ENCODE results near the gene HOXA11.
A peak's percentile ranks its signal among the peaks of the same experiment; 100 is the strongest.

HOXA11 gene

GRCh38 chr7:27138472-27138871 lies 46.6 kb downstream of the HOXA11 start:
- no peak overlapping the region for H3K4me3 ChIP-seq (replicated peaks in 1 of 2; ENCODE audit: low read depth in 2 of 2, low read length in 2 of 2)
- TF ChIP-seq CTCF (IDR thresholded peaks at IDR 0.05; ENCODE audit: low read depth, low read length): no peak
- no peak for DNase-seq (ENCODE audit: low read depth in 2 of 2)

GRCh38 chr7:27137640-27138315 lies 47.3 kb downstream of the HOXA11 start:
- no peak for TF ChIP-seq CTCF (IDR thresholded peaks at IDR 0.05; ENCODE audit: low read depth, low read length)
- DNase-seq (ENCODE audit: low read depth in 2 of 2): no peak
- H3K4me3 ChIP-seq (replicated peaks in 1 of 2; ENCODE audit: low read depth in 2 of 2, low read length in 2 of 2): no peak overlapping the region

GRCh38 chr7:27134392-27134791 lies 50.6 kb downstream of the HOXA11 start:
- no peak overlapping the region for H3K4me3 ChIP-seq (replicated peaks in 1 of 2; ENCODE audit: low read depth in 2 of 2, low read length in 2 of 2)
- peak; percentile 52 to 64 for DNase-seq (ENCODE audit: low read depth in 2 of 2)
- no peak for TF ChIP-seq CTCF (IDR thresholded peaks at IDR 0.05; ENCODE audit: low read depth, low read length)

GRCh38 chr7:27133409-27134231 lies 51.4 kb downstream of the HOXA11 start:
- DNase-seq (ENCODE audit: low read depth in 2 of 2): no peak

GRCh38 chr7:27132978-27133377 lies 52.1 kb downstream of the HOXA11 start:
- H3K4me3 ChIP-seq (replicated peaks in 1 of 2; ENCODE audit: low read depth in 2 of 2, low read length in 2 of 2): no peak overlapping the region
- DNase-seq (ENCODE audit: low read depth in 2 of 2): no peak
- no peak for TF ChIP-seq CTCF (IDR thresholded peaks at IDR 0.05; ENCODE audit: low read depth, low read length)

More at GRCh38 chr7:27133409-27134231, 51.4 kb downstream of the HOXA11 start:
- H3K4me3 ChIP-seq (replicated peaks in 1 of 2; ENCODE audit: low read depth in 2 of 2, low read length in 2 of 2): no peak overlapping the region
- TF ChIP-seq CTCF (IDR thresholded peaks at IDR 0.05; ENCODE audit: low read depth, low read length): no peak

GRCh38 chr7:27132214-27132613 lies 52.8 kb downstream of the HOXA11 start:
- TF ChIP-seq CTCF (IDR thresholded peaks at IDR 0.05; ENCODE audit: low read depth, low read length): no peak
- no peak for DNase-seq (ENCODE audit: low read depth in 2 of 2)
- H3K4me3 ChIP-seq (replicated peaks in 1 of 2; ENCODE audit: low read depth in 2 of 2, low read length in 2 of 2): no peak overlapping the region

Measured in cardiac fibroblast (primary cell).